H1 (cell line): ENCODE data around the gene INHBC.

Experiments used
- CREB1 ChIP-seq: IDR thresholded peaks from 2 replicates; pipeline ENCODE4 v1.6.1; 2012; ENCODE audit warnings: inconsistent platforms
- CTCF ChIP-seq, 3 experiments: IDR thresholded peaks; 1 replicate in 2 of 3; 2 replicates in 1 of 3; pipeline versions ENCODE4 v1.5.1 to v1.6.1; 2011; ENCODE audit warnings: low read length in 3 of 3, mild to moderate bottlenecking in 3 of 3, inconsistent platforms in 2 of 3, low read depth in 1 of 3, moderate library complexity in 1 of 3; ENCODE audit not compliant: insufficient read depth in 1 of 3; ENCODE audit errors: control extremely low read depth in 1 of 3
- PHF8 ChIP-seq: fragments of 200-600 bp; sonication (generic); conservative IDR thresholded peaks from 2 replicates; pipeline ENCODE4 v1.7.1; 2012; ENCODE audit warnings: low read depth, mild to moderate bottlenecking, inconsistent platforms, low read length, moderate library complexity
- POLR2A ChIP-seq, 2 experiments: IDR thresholded peaks; 1 replicate in 1 of 2; 2 replicates in 1 of 2; pipeline ENCODE4 v1.6.1; 2011; ENCODE audit warnings: low read depth in 2 of 2, low read length in 2 of 2, mild to moderate bottlenecking in 2 of 2; ENCODE audit errors: control extremely low read depth in 1 of 2
- USF2 ChIP-seq: IDR thresholded peaks from 2 replicates; pipeline ENCODE4 v1.6.1; 2011; ENCODE audit warnings: low read length, improper control_type of control experiment

DNA sequence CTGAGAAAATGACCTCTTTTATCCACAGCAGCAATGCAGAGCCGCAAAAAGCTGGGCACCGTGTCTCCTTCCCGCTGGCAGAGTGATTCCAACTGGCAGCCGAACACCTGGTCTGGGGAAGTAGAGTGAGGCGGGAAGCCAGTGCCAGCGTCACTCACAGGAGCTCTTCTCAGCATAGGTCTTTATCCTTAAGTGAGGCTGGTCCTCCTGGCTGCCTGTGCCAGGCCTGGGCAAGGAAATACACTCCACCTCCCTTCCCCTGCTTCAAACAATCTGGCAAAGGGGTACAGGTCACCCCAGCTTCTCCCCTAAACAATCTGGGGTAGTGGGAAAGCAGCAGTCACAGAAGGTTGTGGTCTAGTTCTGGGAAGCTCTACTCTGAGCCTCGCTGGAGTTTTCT is 40.3 kb downstream of the INHBC start:
- TF ChIP-seq POLR2A (IDR thresholded peaks at IDR 0.05; ENCODE audit: control extremely low read depth in 1 of 2, low read depth in 2 of 2, low read length in 2 of 2) = no peak
- TF ChIP-seq USF2 = no peak
- TF ChIP-seq CTCF (IDR thresholded peaks at IDR 0.05; ENCODE audit: control extremely low read depth in 1 of 3, insufficient read depth in 1 of 3, low read depth in 1 of 3, low read length in 3 of 3) = no peak
- TF ChIP-seq PHF8 = no peak
- TF ChIP-seq CREB1 = no peak
